SU-DHL-6 (cell line): ENCODE measurements around the gene SORBS2.

Experiments
- H2AFZ ChIP-seq: fragments of 200-600 bp; sonication (generic); 2 replicates; pipeline ENCODE4 v1.6.1; 2014; ENCODE audit warnings: low read depth, mild to moderate bottlenecking, moderate library complexity, mixed read lengths, antibody characterized with exemption, low read length; ENCODE audit not compliant: severe bottlenecking
- H3F3A ChIP-seq: fragments of 200-600 bp; shearing (Covaris generic); 2 replicates; pipeline ENCODE4 v1.6.0; 2016; ENCODE audit warnings: antibody characterized with exemption, mild to moderate bottlenecking; ENCODE audit not compliant: insufficient read depth
- H3K27ac ChIP-seq: fragments of 200-600 bp; sonication (generic); 2 replicates; pipeline ENCODE4 v1.5.1; 2016; ENCODE audit warnings: low read depth, mild to moderate bottlenecking, low read length, moderate library complexity, mixed read lengths
- H3K27me3 ChIP-seq: fragments of 200-600 bp; sonication (generic), shearing (Covaris generic); 2 replicates; pipeline ENCODE4 v1.6.0; 2014; ENCODE audit warnings: mild to moderate bottlenecking, low read length
- H3K36me3 ChIP-seq: fragments of 200-600 bp; sonication (generic); 2 replicates; pipeline ENCODE4 v1.6.1; 2014; ENCODE audit warnings: mild to moderate bottlenecking, low read length, mixed read lengths
- H3K4me2 ChIP-seq: fragments of 300-600, 200-600 bp; shearing (Covaris generic), sonication (generic); 2 replicates; pipeline ENCODE4 v1.6.0; 2014; ENCODE audit warnings: low read length, low read depth, mild to moderate bottlenecking; ENCODE audit not compliant: poor library complexity, severe bottlenecking
- H3K4me3 ChIP-seq: fragments of 200-600 bp; sonication (generic); 2 replicates; pipeline ENCODE4 v1.5.1; 2014; ENCODE audit warnings: antibody characterized with exemption, low read length, mild to moderate bottlenecking, mixed read lengths; ENCODE audit not compliant: insufficient read depth, poor library complexity, severe bottlenecking
- H3K79me2 ChIP-seq: fragments of 200-600 bp; sonication (generic); 2 replicates; pipeline ENCODE4 v1.6.1; 2014; ENCODE audit warnings: mild to moderate bottlenecking, low read length, moderate library complexity; ENCODE audit not compliant: insufficient read depth
- H3K9ac ChIP-seq: fragments of 200-600 bp; sonication (generic); 2 replicates; pipeline ENCODE4 v1.7.0; 2014; ENCODE audit warnings: mild to moderate bottlenecking, low read length
- H3K9me2 ChIP-seq: fragments of 200-600 bp; sonication (generic); replicated peaks from 2 replicates; pipeline ENCODE4 v1.6.1; 2014; ENCODE audit warnings: low read length; ENCODE audit not compliant: insufficient read depth
- H3K9me3 ChIP-seq: fragments of 200-600 bp; sonication (generic); 2 replicates; pipeline ENCODE4 v1.6.1; 2014; ENCODE audit warnings: low read length, mixed read lengths; ENCODE audit not compliant: insufficient read depth
- H4K20me1 ChIP-seq: fragments of 200-600 bp; sonication (generic); 2 replicates; pipeline ENCODE4 v1.6.1; 2014; ENCODE audit warnings: low read depth, mild to moderate bottlenecking, antibody characterized with exemption, low read length, moderate library complexity, mixed read lengths
- CTCF ChIP-seq: fragments of 200-600 bp; sonication (generic); IDR thresholded peaks from one replicate; pipeline ENCODE4 v1.5.1; 2017; ENCODE audit warnings: antibody characterized with exemption, mild to moderate bottlenecking, low read length, moderate library complexity; ENCODE audit not compliant: insufficient read depth, poor library complexity, severe bottlenecking
- EZH2phosphoT487 ChIP-seq: fragments of 200-600 bp; sonication (generic), shearing (Covaris generic); conservative IDR thresholded peaks from 2 replicates; pipeline ENCODE4 v1.6.1; 2018; ENCODE audit warnings: mild to moderate bottlenecking, antibody characterized with exemption, low read length, moderate library complexity, mixed read lengths

Gene SORBS2

GRCh38 chr4:185774845-185775680 lies 36.9 kb downstream of the SORBS2 start:
- no peak overlapping the region for H2AFZ ChIP-seq
- H3K36me3 ChIP-seq = no peaks in the 10 kb centered on the region
- no peaks in the 10 kb centered on the region for H3K27me3 ChIP-seq
- H3K9me3 ChIP-seq = no peaks in the 10 kb centered on the region
- TF ChIP-seq EZH2phosphoT487 = no peak
- TF ChIP-seq CTCF = no peak
- no peak overlapping the region for H3K27ac ChIP-seq
- no peaks in the 10 kb centered on the region for H3K79me2 ChIP-seq
- no peak overlapping the region for H3K4me2 ChIP-seq
- H3K9ac ChIP-seq = no peak overlapping the region
- H4K20me1 ChIP-seq = no peaks in the 10 kb centered on the region
- no peaks in the 10 kb centered on the region for H3K9me2 ChIP-seq
- H3F3A ChIP-seq = no peaks in the 10 kb centered on the region
- H3K4me3 ChIP-seq = no peak overlapping the region

GRCh38 chr4:185774131-185774653 lies 37.8 kb downstream of the SORBS2 start:
- no peak overlapping the region for H3K4me2 ChIP-seq
- no peaks in the 10 kb centered on the region for H3K79me2 ChIP-seq
- no peak overlapping the region for H3K27ac ChIP-seq
- H3K9ac ChIP-seq = no peak overlapping the region
- no peaks in the 10 kb centered on the region for H4K20me1 ChIP-seq
- no peaks in the 10 kb centered on the region for H3K27me3 ChIP-seq
- H3K9me2 ChIP-seq = no peaks in the 10 kb centered on the region
- no peak for TF ChIP-seq EZH2phosphoT487
- TF ChIP-seq CTCF = no peak
- H3K36me3 ChIP-seq = no peaks in the 10 kb centered on the region
- no peaks in the 10 kb centered on the region for H3K9me3 ChIP-seq
- H3F3A ChIP-seq = no peaks in the 10 kb centered on the region
- H2AFZ ChIP-seq = no peak overlapping the region
- H3K4me3 ChIP-seq = no peak overlapping the region

GRCh38 chr4:185773419-185773818 lies 38.6 kb downstream of the SORBS2 start:
- H3K27me3 ChIP-seq = no peaks in the 10 kb centered on the region
- H3K9me3 ChIP-seq = no peaks in the 10 kb centered on the region
- no peak overlapping the region for H3K4me2 ChIP-seq
- no peaks in the 10 kb centered on the region for H3K79me2 ChIP-seq
- H3F3A ChIP-seq = no peaks in the 10 kb centered on the region
- no peaks in the 10 kb centered on the region for H3K36me3 ChIP-seq
- no peaks in the 10 kb centered on the region for H4K20me1 ChIP-seq
- no peak for TF ChIP-seq CTCF
- no peak for TF ChIP-seq EZH2phosphoT487
- no peak overlapping the region for H3K4me3 ChIP-seq
- no peaks in the 10 kb centered on the region for H3K9me2 ChIP-seq
- no peak overlapping the region for H3K27ac ChIP-seq
- no peak overlapping the region for H2AFZ ChIP-seq
- H3K9ac ChIP-seq = no peak overlapping the region
